Activated CD8-positive, alpha-beta T cell treated with anti-CD3 and anti-CD28 coated beads, Interleukin-2, amount 10 ng/mL, durations not matched to agents 7 days and 5 days (primary cell): Measurements from ENCODE around the gene BTN3A1. TPM values are rescaled to one million over a fixed set of nuclear protein-coding genes. Genes with fewer than 3 reads are reported as not detected.
"Not testable (repeated sequence)": the region's sequence is repeated elsewhere in the genome, so short reads cannot be mapped to it uniquely, and the experiment has no call there.

Experiments
- ATAC-seq: fragments of 150-1000 bp; cut with Tn5 transposase; one replicate; pipeline ENCODE4 v1.10.0; 2021; ENCODE audit warnings: moderate library complexity
- CTCF ChIA-PET: fragments of 350-600 bp; sonication (Branson Sonifier 250); formaldehyde crosslinking; loops from one replicate; lab custom pipeline; 2021; ENCODE audit warnings: antibody characterized with exemption; lab: Charles Lee
- POLR2A ChIA-PET: fragments of 350-600 bp; sonication (Branson Sonifier 250); formaldehyde crosslinking; loops from one replicate; lab custom pipeline; 2021; ENCODE audit warnings: antibody characterized with exemption; lab: Charles Lee
- DNase-seq: peaks from one replicate; pipeline ENCODE4 v3.0.0-alpha.2; 2020
- H3K27ac Mint-ChIP-seq: one replicate; pipeline ENCODE4 v1.8.0; 2021; ENCODE audit warnings: mild to moderate bottlenecking, mixed read lengths
- H3K27me3 Mint-ChIP-seq: one replicate; pipeline ENCODE4 v1.8.0; 2021; ENCODE audit warnings: low read depth, mixed read lengths
- H3K36me3 Mint-ChIP-seq: one replicate; pipeline ENCODE4 v1.8.0; 2021; ENCODE audit warnings: low read depth, mixed read lengths
- H3K4me1 Mint-ChIP-seq: one replicate; pipeline ENCODE4 v1.8.0; 2021; ENCODE audit warnings: low read depth, mixed read lengths
- H3K4me3 Mint-ChIP-seq: one replicate; pipeline ENCODE4 v1.8.0; 2021; ENCODE audit warnings: mild to moderate bottlenecking, mixed read lengths
- H3K9me3 Mint-ChIP-seq: one replicate; pipeline ENCODE4 v1.8.0; 2022; ENCODE audit warnings: mixed read lengths; ENCODE audit not compliant: insufficient read depth
- total RNA-seq, 2 experiments: library from RNA; stranded (reverse); gene quantifications; one replicate each; pipeline ENCODE4 v1.2.3, GENCODE V29; 2021

BTN3A1 gene
- total RNA-seq, 2 experiments from 2014 or later: 45.6 to 47.9 TPM

GRCh38 chr6:26416288-26416687, 14.2 kb downstream of the BTN3A1 start:
- no peak for ATAC-seq
- CTCF ChIA-PET: no interaction called here

DNA sequence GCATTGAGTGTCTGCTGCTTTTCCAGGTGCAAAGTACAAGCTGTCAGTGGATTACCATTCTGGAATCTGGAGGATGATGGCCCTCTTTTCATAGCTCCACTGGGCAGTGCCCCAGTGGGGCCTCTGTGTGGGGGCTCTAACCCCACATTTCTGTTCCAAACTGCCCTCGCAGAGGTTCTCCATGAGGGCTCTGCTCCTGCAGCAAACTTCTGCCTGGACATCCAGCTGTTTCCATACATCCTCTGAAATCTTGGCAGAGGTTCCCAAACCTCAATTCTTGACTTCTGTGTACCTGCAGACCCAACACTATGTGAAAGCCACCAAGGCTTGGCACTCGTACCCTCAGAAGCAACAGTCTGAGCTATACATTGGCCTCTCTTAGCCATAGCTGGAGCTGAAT, 16.0 kb downstream of the BTN3A1 start:
- H3K4me1 Mint-ChIP-seq, POLR2A ChIA-PET, H3K27ac Mint-ChIP-seq, H3K4me3 Mint-ChIP-seq, DNase-seq, ATAC-seq, H3K27me3 Mint-ChIP-seq: not testable (repeated sequence)
- CTCF ChIA-PET: interaction anchor here (1.4 kb wide), 1 partner anchor 77 kb away, joined by 4 read pairs; no protein-coding TSS in a partner anchor
- H3K36me3 Mint-ChIP-seq: peaks cover 46% of the 10 kb centered on the region
- H3K9me3 Mint-ChIP-seq: peaks cover 25% of the 10 kb centered on the region

More at GRCh38 chr6:26416288-26416687, 14.2 kb downstream of the BTN3A1 start:
- no peak for DNase-seq
- Mint-ChIP-seq H3K4me1 (no peaks in the 10 kb centered on the region), H3K27ac (no peak overlapping the region), H3K4me3 (no peak overlapping the region), H3K27me3 (no peaks in the 10 kb centered on the region), H3K36me3 (peaks cover 60% of the 10 kb centered on the region), H3K9me3 (peaks cover 25% of the 10 kb centered on the region)
- POLR2A ChIA-PET: no interaction called here

DNA sequence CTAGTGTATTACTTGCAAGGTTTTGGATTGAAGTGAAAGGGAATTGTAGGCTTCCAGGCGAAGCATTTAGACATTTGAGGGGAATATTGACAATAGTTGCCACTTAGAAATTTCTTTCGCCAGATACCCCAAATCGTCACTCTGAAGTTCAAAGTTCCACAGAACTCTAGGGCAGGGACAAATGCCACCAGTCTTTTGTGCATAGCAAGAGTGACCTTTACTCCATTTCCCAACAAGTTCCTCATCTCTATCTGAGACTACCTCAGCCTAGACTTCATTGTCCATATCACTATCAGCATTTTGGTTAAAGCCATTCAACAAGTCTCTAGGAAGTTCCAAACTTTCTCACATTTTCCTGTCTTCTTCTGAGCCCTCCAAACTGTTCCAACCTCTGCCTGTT, 16.7 kb downstream of the BTN3A1 start:
- Mint-ChIP-seq H3K9me3 (peaks cover 25% of the 10 kb centered on the region), H3K36me3 (peaks cover 39% of the 10 kb centered on the region)
- H3K27me3 Mint-ChIP-seq, H3K27ac Mint-ChIP-seq, DNase-seq, H3K4me3 Mint-ChIP-seq, H3K4me1 Mint-ChIP-seq, ATAC-seq, POLR2A ChIA-PET: not testable (repeated sequence)
- CTCF ChIA-PET: interaction anchor here (1.4 kb wide), 1 partner anchor 77 kb away, joined by 4 read pairs; no protein-coding TSS in a partner anchor

DNA sequence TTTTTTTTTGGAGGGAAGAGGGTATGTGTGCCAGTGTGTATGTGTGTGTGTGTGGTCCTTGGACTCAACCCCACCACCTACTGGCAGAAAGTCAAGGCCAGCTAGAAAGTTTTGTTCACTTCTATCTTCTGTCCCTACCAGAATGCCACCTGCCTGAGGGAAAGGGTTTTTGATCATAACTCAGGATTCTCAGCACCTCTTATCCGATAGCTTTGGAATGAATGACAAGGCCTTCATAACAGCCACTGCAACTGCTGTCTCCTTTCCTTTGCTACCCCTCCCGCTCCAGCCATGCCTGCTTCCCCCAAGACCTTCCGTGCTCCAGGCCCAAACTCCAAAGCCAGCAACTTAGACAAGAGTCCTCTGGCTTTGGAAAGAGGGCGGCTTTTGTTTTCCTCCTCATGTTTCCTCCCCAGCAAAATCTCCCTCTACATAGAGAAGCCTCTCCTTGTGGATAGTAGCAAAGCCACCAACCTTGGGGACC, 18.7 kb downstream of the BTN3A1 start:
- POLR2A ChIA-PET: interaction anchor here (1.2 kb wide), 1 partner anchor 20 kb away, joined by 3 read pairs; no protein-coding TSS in a partner anchor
- Mint-ChIP-seq H3K36me3 (peaks cover 30% of the 10 kb centered on the region), H3K27me3 (no peaks in the 10 kb centered on the region), H3K4me1 (peaks cover 21% of the 10 kb centered on the region), H3K27ac (no peak overlapping the region), H3K9me3 (peaks cover 25% of the 10 kb centered on the region), H3K4me3 (no peak overlapping the region)
- ATAC-seq: peak; percentile 31
- CTCF ChIA-PET: interaction anchor here (0.9 to 1.7 kb wide), 2 partner anchors 14 to 34 kb away, joined by 3 read pairs; no protein-coding TSS in a partner anchor
- peak; percentile 47 for DNase-seq

- H3K4me1 Mint-ChIP-seq: peaks cover 22% of the 10 kb centered on the region
- no peak overlapping the region for H3K27ac Mint-ChIP-seq
- peak; percentile 97 for ATAC-seq
- H3K36me3 Mint-ChIP-seq: peaks cover 24% of the 10 kb centered on the region
- POLR2A ChIA-PET: interaction anchor here (1.2 kb wide), 1 partner anchor 19 kb away, joined by 3 read pairs; no protein-coding TSS in a partner anchor
- CTCF ChIA-PET: interaction anchor here (0.9 to 1.7 kb wide), 2 partner anchors 15 to 35 kb away, joined by 3 read pairs; no protein-coding TSS in a partner anchor
- H3K27me3 Mint-ChIP-seq: no peaks in the 10 kb centered on the region
- H3K4me3 Mint-ChIP-seq: no peak overlapping the region
- H3K9me3 Mint-ChIP-seq: peaks cover 25% of the 10 kb centered on the region
- DNase-seq: peak; percentile 68
Measured at GRCh38 chr6:26421259-26422144, 19.4 kb downstream of the BTN3A1 start.

DNA sequence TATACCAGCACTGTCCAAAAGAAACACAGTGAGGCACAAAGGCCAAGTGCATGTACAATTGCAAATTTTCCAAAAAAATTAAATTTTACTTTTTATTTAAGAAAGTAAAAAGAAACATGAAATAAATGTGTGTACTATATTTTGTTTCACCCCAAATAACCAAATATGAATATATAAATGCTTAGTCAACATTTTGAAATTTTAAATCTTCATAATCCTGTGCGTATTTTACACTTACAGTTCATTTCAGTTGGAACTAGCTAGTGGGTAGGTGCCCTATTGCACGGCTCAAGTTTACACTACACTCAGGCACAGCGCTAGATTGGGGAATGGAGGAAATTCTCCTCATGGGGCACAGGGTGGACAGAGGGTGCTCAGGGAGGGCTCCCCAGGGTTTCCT, 20.3 kb downstream of the BTN3A1 start:
- CTCF ChIA-PET: no interaction called here
- peaks cover 19% of the 10 kb centered on the region for H3K36me3 Mint-ChIP-seq
- H3K27ac Mint-ChIP-seq: no peak overlapping the region

DNA sequence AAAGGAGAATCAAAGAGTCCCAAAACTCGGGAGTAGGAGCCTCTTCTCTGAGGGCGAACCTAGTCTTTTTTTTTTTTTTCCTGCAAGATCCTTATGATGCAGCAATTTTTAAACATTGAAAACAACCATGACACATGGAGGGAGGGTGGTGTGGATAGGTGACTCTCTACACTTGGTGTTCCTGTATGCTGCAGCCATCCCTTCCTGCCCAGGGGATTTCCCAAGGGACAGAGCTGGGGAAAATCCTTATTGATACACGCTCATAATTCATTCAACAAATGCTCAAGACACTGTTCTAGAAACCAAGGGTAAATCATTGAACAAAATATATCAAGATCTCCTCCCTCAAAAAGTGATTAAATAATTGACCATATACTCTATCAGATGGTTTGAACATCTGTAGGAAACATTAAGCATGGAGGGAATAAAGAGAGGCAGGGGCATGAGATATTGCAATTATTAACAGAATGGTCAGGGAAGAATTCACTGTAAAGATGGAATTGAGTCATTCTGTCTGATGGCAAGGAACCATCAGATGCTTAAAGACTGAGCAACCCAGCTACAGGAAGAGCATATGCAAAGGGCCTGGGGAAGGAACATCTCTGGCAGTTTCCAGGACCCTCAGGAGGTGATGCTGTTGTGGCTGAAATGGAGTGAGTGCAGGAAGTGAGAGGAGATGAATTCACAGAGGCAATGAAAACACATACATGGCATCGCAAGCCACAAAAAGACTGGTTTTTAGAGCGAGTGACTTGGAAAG, 24.8 kb downstream of the BTN3A1 start:
- ChIA-PET POLR2A (no interaction called here), CTCF (no interaction called here)
- H3K9me3 Mint-ChIP-seq: no peaks in the 10 kb centered on the region
- ATAC-seq (no peak), DNase-seq (no peak)
- H3K4me1 Mint-ChIP-seq: peaks cover 23% of the 10 kb centered on the region
- H3K27me3 Mint-ChIP-seq: no peaks in the 10 kb centered on the region
- H3K4me3 Mint-ChIP-seq: no peak overlapping the region
- H3K36me3 Mint-ChIP-seq: peaks cover 12% of the 10 kb centered on the region
- no peak overlapping the region for H3K27ac Mint-ChIP-seq

More for the DNA sequence above, 20.3 kb downstream of the BTN3A1 start:
- POLR2A ChIA-PET: no interaction called here
- Mint-ChIP-seq H3K4me3 (no peak overlapping the region), H3K4me1 (peaks cover 22% of the 10 kb centered on the region), H3K9me3 (peaks cover 20% of the 10 kb centered on the region), H3K27me3 (no peaks in the 10 kb centered on the region)
- ATAC-seq (no peak), DNase-seq (no peak)

DNA sequence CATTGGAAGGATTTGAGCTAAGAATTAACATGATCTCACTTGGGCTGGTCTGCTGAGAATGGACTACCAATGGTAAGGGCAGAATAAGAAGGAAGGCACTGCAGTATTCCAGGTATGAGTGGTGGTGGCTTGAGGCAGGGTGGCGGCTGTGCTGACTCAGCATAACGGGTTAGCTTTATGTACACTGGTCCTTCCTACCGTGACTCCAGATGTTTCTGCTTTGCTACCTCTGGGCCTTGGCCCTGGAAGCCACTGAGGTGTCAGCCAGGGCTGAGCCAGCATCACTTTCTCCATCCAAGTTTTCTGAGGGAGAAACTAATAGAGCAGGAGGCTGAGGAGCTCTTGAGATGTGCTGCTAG, 25.4 kb downstream of the BTN3A1 start:
- Mint-ChIP-seq H3K4me3 (no peak overlapping the region), H3K36me3 (peaks cover 12% of the 10 kb centered on the region), H3K9me3 (no peaks in the 10 kb centered on the region), H3K4me1 (peaks cover 20% of the 10 kb centered on the region), H3K27ac (no peak overlapping the region), H3K27me3 (no peaks in the 10 kb centered on the region)
- DNase-seq (no peak), ATAC-seq (no peak)
- CTCF ChIA-PET: no interaction called here
- POLR2A ChIA-PET: no interaction called here

GRCh38 chr6:26428206-26428605, 26.1 kb downstream of the BTN3A1 start:
- H3K27me3 Mint-ChIP-seq: no peaks in the 10 kb centered on the region
- no peak overlapping the region for H3K4me3 Mint-ChIP-seq
- ChIA-PET POLR2A (no interaction called here), CTCF (no interaction called here)
- ATAC-seq (no peak), DNase-seq (no peak)
- no peaks in the 10 kb centered on the region for H3K9me3 Mint-ChIP-seq
- H3K27ac Mint-ChIP-seq: no peak overlapping the region
- peaks cover 20% of the 10 kb centered on the region for H3K4me1 Mint-ChIP-seq
- peaks cover 12% of the 10 kb centered on the region for H3K36me3 Mint-ChIP-seq

DNA sequence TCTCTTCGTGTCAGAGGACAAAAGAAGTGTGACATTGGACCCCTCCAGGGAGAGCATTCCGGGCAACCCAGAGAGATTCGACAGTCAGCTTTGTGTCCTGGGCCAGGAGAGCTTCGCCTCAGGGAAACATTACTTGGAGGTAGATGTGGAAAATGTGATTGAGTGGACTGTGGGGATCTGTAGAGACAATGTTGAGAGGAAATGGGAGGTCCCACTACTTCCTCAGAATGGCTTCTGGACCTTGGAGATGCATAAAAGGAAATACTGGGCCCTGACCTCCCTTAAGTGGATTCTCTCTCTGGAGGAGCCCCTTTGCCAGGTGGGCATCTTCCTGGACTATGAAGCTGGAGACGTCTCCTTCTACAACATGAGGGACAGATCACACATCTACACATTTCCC, 28.7 kb downstream of the BTN3A1 start:
- ATAC-seq (no peak), DNase-seq (no peak)
- CTCF ChIA-PET: no interaction called here
- peaks cover 13% of the 10 kb centered on the region for H3K9me3 Mint-ChIP-seq
- no peak overlapping the region for H3K27ac Mint-ChIP-seq
- POLR2A ChIA-PET: no interaction called here
- H3K4me1 Mint-ChIP-seq: peaks cover 3% of the 10 kb centered on the region
- H3K4me3 Mint-ChIP-seq: no peak overlapping the region
- peaks cover 17% of the 10 kb centered on the region for H3K36me3 Mint-ChIP-seq
- H3K27me3 Mint-ChIP-seq: no peaks in the 10 kb centered on the region

GRCh38 chr6:26431258-26432172, 29.4 kb downstream of the BTN3A1 start:
- Mint-ChIP-seq H3K4me3 (no peak overlapping the region), H3K27me3 (no peaks in the 10 kb centered on the region), H3K36me3 (peaks cover 17% of the 10 kb centered on the region), H3K27ac (no peak overlapping the region), H3K4me1 (peaks cover 3% of the 10 kb centered on the region), H3K9me3 (peaks cover 13% of the 10 kb centered on the region)
- DNase-seq (no peak), ATAC-seq (no peak)
- ChIA-PET CTCF (interaction anchor here (1.5 kb wide), 1 partner anchor 92 kb away, joined by 3 read pairs; no protein-coding TSS in a partner anchor), POLR2A (no interaction called here)
